Heart right ventricle (tissue), 16 donors: ENCODE measurements around the gene UMODL1. TPM values are rescaled to one million over a fixed set of nuclear protein-coding genes. Genes with fewer than 3 reads are reported as not detected.

Experiments used
- ATAC-seq, 8 donors: fragments of 200-7000 bp; cut with Tn5 transposase; one replicate each; pipeline ENCODE4 v1.9.1; 2020; ENCODE audit warnings: mild to moderate bottlenecking in 8 of 8, moderate library complexity in 8 of 8, moderate number of reproducible peaks in 1 of 8
- DNase-seq, 2 donors: peaks; one replicate each; pipeline ENCODE4 v3.0.0-alpha.2; 2020
- H3K27ac ChIP-seq, 10 donors: fragments of 200-600 bp; sonication (generic) in 2 of 10; one replicate each; pipeline versions ENCODE4 v1.5.0 to v1.8.0; 2020 to 2022; ENCODE audit warnings: mild to moderate bottlenecking in 3 of 10
- H3K27me3 ChIP-seq, 7 donors: fragments of 200-600 bp; one replicate each; pipeline ENCODE4 v1.8.0; 2021 to 2022; ENCODE audit warnings: mild to moderate bottlenecking in 2 of 7
- H3K36me3 ChIP-seq, 9 donors: fragments of 200-600 bp; sonication (generic) in 1 of 9; one replicate each; pipeline versions ENCODE4 v1.5.0 to v1.8.0; 2020 to 2022; ENCODE audit warnings: mild to moderate bottlenecking in 2 of 9
- H3K4me1 ChIP-seq, 9 donors: fragments of 200-600 bp; sonication (generic) in 1 of 9; one replicate each; pipeline versions ENCODE4 v1.5.0 to v1.8.0; 2020 to 2022; ENCODE audit warnings: mild to moderate bottlenecking in 4 of 9
- H3K4me3 ChIP-seq, 10 donors: fragments of 200-600 bp; sonication (generic) in 2 of 10; one replicate each; pipeline versions ENCODE4 v1.5.0 to v1.8.0; 2020 to 2022; ENCODE audit warnings: mild to moderate bottlenecking in 7 of 10, moderate library complexity in 2 of 10
- H3K9me3 ChIP-seq, 11 donors: fragments of 200-600 bp in 10 of 11; sonication (generic) in 2 of 11; one replicate each; pipeline versions ENCODE4 v1.5.0 to v1.8.0; 2013 to 2022; ENCODE audit warnings: mild to moderate bottlenecking in 2 of 11, control low read depth in 1 of 11, moderate library complexity in 1 of 11
- WGBS, 2 donors: extraction: QIAGEN DNeasy Blood & Tissue Kit; methylation state at CpG; one replicate each; pipeline ENCODE4 v1.1.7; 2013; ENCODE audit warnings: inconsistent platforms in 1 of 2; 5-methylcytosine and 5-hydroxymethylcytosine counted together
- intact Hi-C, 10 donors: fragments of 100-400 bp; cut with DNase I; formaldehyde crosslinking; loops; one replicate each; pipeline versions ENCODE4 v1.11.1 to v1.14.2; 2022
- polyA plus RNA-seq, 2 donors: library from polyadenylated mRNA; stranded (reverse); fragments of 200-250 nt; gene quantifications; one replicate each; pipeline ENCODE4 v1.2.3, GENCODE V29; 2013
- total RNA-seq, 10 donors: library from RNA; stranded (reverse); fragmentation: NEBNext Ultra II Directional in 3 of 10; extraction: Animal tissue kit (Norgen Biotek cat#: 25700) in 3 of 10; gene quantifications; one replicate each; pipeline versions ENCODE4 v1.2.1 to v1.2.4, GENCODE V29; 2021 to 2023
- TF ChIP-seq, protein P1 (sequence below), 9 donors: fragments of 200-600 bp; sonication (generic) in 2 of 9; IDR thresholded peaks; one replicate each; pipeline versions ENCODE4 v1.5.0 to v1.8.0; 2021 to 2022; ENCODE audit warnings: antibody characterized with exemption in 9 of 9, mild to moderate bottlenecking in 5 of 9, moderate library complexity in 1 of 9
- donor health status: Arrhythmogenic right ventricular cardiomyopathy.
- donor health status: ischemic (EF 13 %, LVEDD 7.1; RV severe dilation, severe dysfunction).
- donor health status: healthy with polysubstance abuse.
- donor health status: DM: no; HTN: yes; CAD: no.
- donor health status: DM: no; HTN: no; CAD: no.
- donor health status: ischemic (EF 25% LVEDD 6.9; RV normal size, moderate dysfunction).
- donor health status: ischemic (EF 25% LVEDD 5.7; RV mildly dilated, moderate dysfunction).
- donor health status: healthy.
- donor health status: DM: yes; HTN: yes; CAD: no.
- donor health status: Ischemic cardiomyopathy.
- donor health status: ischemic (EF 35%, LVEDD 5.7; RV mildly dilated, moderate dysfunction).
- donor health status: nonischemic (EF 11% LVEDD 7.7; RV severe dilation, severe dysfunction).
- donor health status: DM: yes; HTN: yes; CAD: no.
- donor health status: PGD.
- donor health status: ischemic (EF 29% LVEDD 5.4; RV normal size, mild dysfunction).
- donor health status: nonischemic (EF 23%, LVEDD 6.1; RV moderate dilation, normal function).

Gene UMODL1
- total and polyA plus RNA-seq, 12 donors, result 0.13 to 0.31 (median 0.25) TPM; not detected in 9

- Histone ChIP-seq H3K4me1 (peaks cover 0 to 15% (median 7%) of the 10 kb centered on the region in 9 donors), H3K4me3 (no peak overlapping the region), H3K27ac (no peak overlapping the region), H3K36me3 (no peaks in the 10 kb centered on the region), H3K27me3 (peaks cover 0 to 55% (median 7%) of the 10 kb centered on the region in 7 donors), H3K9me3 (no peaks in the 10 kb centered on the region)
- TF ChIP-seq, protein P1, sequence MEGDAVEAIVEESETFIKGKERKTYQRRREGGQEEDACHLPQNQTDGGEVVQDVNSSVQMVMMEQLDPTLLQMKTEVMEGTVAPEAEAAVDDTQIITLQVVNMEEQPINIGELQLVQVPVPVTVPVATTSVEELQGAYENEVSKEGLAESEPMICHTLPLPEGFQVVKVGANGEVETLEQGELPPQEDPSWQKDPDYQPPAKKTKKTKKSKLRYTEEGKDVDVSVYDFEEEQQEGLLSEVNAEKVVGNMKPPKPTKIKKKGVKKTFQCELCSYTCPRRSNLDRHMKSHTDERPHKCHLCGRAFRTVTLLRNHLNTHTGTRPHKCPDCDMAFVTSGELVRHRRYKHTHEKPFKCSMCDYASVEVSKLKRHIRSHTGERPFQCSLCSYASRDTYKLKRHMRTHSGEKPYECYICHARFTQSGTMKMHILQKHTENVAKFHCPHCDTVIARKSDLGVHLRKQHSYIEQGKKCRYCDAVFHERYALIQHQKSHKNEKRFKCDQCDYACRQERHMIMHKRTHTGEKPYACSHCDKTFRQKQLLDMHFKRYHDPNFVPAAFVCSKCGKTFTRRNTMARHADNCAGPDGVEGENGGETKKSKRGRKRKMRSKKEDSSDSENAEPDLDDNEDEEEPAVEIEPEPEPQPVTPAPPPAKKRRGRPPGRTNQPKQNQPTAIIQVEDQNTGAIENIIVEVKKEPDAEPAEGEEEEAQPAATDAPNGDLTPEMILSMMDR (IDR thresholded peaks at IDR 0.05), result peak in 8 of 9 donors; percentile 52 to 82 (median 66)
- DNase-seq, result peak; percentile 39 to 66
- intact Hi-C loops, result loop anchor here in 4 of 10 donors (2.0 to 10.0 kb wide), 3 partner anchors 93 to 291 kb away; partner anchors contain the start of gene ZBTB21 (in 3 of the 4)
- WGBS, 2 donors, result 20 to 26% methylated on average over 18 of the region's 18 CpGs
- ATAC-seq, result peak; percentile 79 to 95 (median 91)
Observed at GRCh38 chr21:42107881-42108553, 36.9 kb downstream of the UMODL1 start.

- DNase-seq (no peak), ATAC-seq (no peak)
- TF ChIP-seq, protein P1 (IDR thresholded peaks at IDR 0.05), result no peak
- no peaks in the 10 kb centered on the region for H3K36me3 ChIP-seq
- H3K4me3 ChIP-seq, result no peak overlapping the region
- H3K4me1 ChIP-seq, result peaks cover 0 to 18% (median 14%) of the 10 kb centered on the region in 9 donors
- no peaks in the 10 kb centered on the region for H3K9me3 ChIP-seq
- no peak overlapping the region for H3K27ac ChIP-seq
- intact Hi-C loops, result loop anchor here in 3 of 10 donors (5.0 to 10.0 kb wide), 2 partner anchors 94 to 96 kb away; partner anchors contain the start of gene ZBTB21 (in 3 of the 3)
- H3K27me3 ChIP-seq, result peaks cover 0 to 60% (median 7%) of the 10 kb centered on the region in 7 donors
- 80 to 85% methylated on average over 26 of the region's 26 CpGs for WGBS, 2 donors
Observed at GRCh38 chr21:42108554-42109340, 37.6 kb downstream of the UMODL1 start.

DNA sequence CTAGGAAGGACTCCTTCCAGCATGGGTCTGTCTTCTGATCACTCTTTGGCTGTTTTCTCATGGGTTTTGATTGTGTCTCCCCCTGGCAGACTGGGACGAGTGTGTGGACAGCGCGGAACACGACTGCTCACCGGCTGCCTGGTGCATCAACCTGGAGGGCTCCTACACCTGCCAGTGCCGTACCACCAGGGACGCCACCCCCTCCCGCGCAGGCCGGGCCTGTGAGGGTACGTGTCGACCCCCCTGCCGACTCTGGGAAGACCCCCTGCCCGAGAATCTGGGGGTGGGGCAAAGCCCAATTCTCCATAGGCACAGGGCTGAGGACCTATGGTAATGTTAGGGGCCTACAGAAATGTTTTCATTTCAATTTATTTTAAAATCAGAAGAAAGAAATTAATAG is 38.4 kb downstream of the UMODL1 start:
- intact Hi-C loops, result loop anchor here in 3 of 10 donors (5.0 to 10.0 kb wide), 2 partner anchors 95 to 97 kb away; partner anchors contain the start of gene ZBTB21 (in 3 of the 3)
- ATAC-seq (no peak), DNase-seq (no peak)
- H3K27me3 ChIP-seq, result peaks cover 0 to 58% (median 10%) of the 10 kb centered on the region in 7 donors
- no peaks in the 10 kb centered on the region for H3K9me3 ChIP-seq
- H3K36me3 ChIP-seq, result no peaks in the 10 kb centered on the region
- no peak overlapping the region for H3K27ac ChIP-seq
- TF ChIP-seq, protein P1 (IDR thresholded peaks at IDR 0.05), result no peak
- no peak overlapping the region for H3K4me3 ChIP-seq
- peaks cover 0 to 26% (median 14%) of the 10 kb centered on the region in 9 donors for H3K4me1 ChIP-seq
- 83 to 90% methylated on average over 14 of the region's 14 CpGs for WGBS, 2 donors

- 65 to 67% methylated on average over 17 of the region's 17 CpGs for WGBS, 2 donors
- H3K27ac ChIP-seq, result no peak overlapping the region
- DNase-seq (no peak), ATAC-seq (no peak)
- no peaks in the 10 kb centered on the region for H3K36me3 ChIP-seq
- TF ChIP-seq, protein P1 (IDR thresholded peaks at IDR 0.05), result no peak
- no peaks in the 10 kb centered on the region for H3K9me3 ChIP-seq
- H3K4me1 ChIP-seq, result peaks cover 0 to 27% (median 14%) of the 10 kb centered on the region in 9 donors
- peaks cover 0 to 58% (median 14%) of the 10 kb centered on the region in 7 donors for H3K27me3 ChIP-seq
- intact Hi-C loops, result loop anchor here in 9 of 10 donors (5.0 to 10.0 kb wide), 6 partner anchors 95 to 495 kb away; partner anchors contain the start of genes ZBTB21 (in 6 of the 9) and C2CD2 (in 2 of the 9)
- no peak overlapping the region for H3K4me3 ChIP-seq
Observed at GRCh38 chr21:42109873-42110525, 38.9 kb downstream of the UMODL1 start.
